Osteoblast (primary cell): Measurements from ENCODE around the gene MNT. TPM values are rescaled to one million over a fixed set of nuclear protein-coding genes. Genes with fewer than 3 reads are reported as not detected.

ENCODE experiments used
- DNase-seq: peaks from one replicate; pipeline ENCODE4 v3.0.0; 2011; ENCODE audit warnings: low spot score, mixed read lengths; ENCODE audit not compliant: insufficient read length; ENCODE audit errors: missing footprints
- H2AFZ ChIP-seq: 2 replicates; pipeline ENCODE4 v1.6.0; 2011; ENCODE audit warnings: mild to moderate bottlenecking, low read length
- H3K27ac ChIP-seq: 2 replicates; pipeline ENCODE4 v1.5.1; 2011; ENCODE audit warnings: mild to moderate bottlenecking, low read depth, low read length, moderate library complexity
- H3K27me3 ChIP-seq: 2 replicates; pipeline ENCODE4 v1.6.0; 2012; ENCODE audit warnings: mild to moderate bottlenecking, control low read depth, inconsistent platforms, low read length, moderate library complexity; ENCODE audit not compliant: insufficient read depth
- H3K36me3 ChIP-seq: 2 replicates; pipeline ENCODE4 v1.5.1; 2011; ENCODE audit warnings: mild to moderate bottlenecking, low read length, control low read depth, moderate library complexity; ENCODE audit not compliant: insufficient read depth
- H3K4me1 ChIP-seq: 2 replicates; pipeline ENCODE4 v1.5.1; 2011; ENCODE audit warnings: mild to moderate bottlenecking, low read length, control low read depth, moderate library complexity; ENCODE audit not compliant: insufficient read depth
- H3K4me2 ChIP-seq: 2 replicates; pipeline ENCODE4 v1.6.0; 2011; ENCODE audit warnings: mild to moderate bottlenecking, low read length; ENCODE audit not compliant: insufficient read depth
- H3K4me3 ChIP-seq: fragments of 200-600 bp; sonication (generic); 3 replicates; pipeline ENCODE4 v1.5.1; 2012; ENCODE audit warnings: mild to moderate bottlenecking, low read length, inconsistent platforms; ENCODE audit not compliant: insufficient read depth
- H3K79me2 ChIP-seq: 2 replicates; pipeline ENCODE4 v1.6.0; 2012; ENCODE audit warnings: mild to moderate bottlenecking, low read length, control low read depth, inconsistent platforms; ENCODE audit not compliant: insufficient read depth
- H3K9me3 ChIP-seq: 2 replicates; pipeline ENCODE4 v1.5.1; 2011; ENCODE audit warnings: low read depth, low read length, control low read depth
- H4K20me1 ChIP-seq: 2 replicates; pipeline ENCODE4 v1.6.0; 2012; ENCODE audit warnings: mild to moderate bottlenecking, low read length, control low read depth; ENCODE audit not compliant: insufficient read depth
- total RNA-seq: library from RNA; depleted of rRNA; stranded (reverse); fragments of >200 nt; gene quantifications from 2 replicates; pipeline ENCODE4 v1.2.3, GENCODE V29; 2012
- TF ChIP-seq, protein P1 (sequence below): IDR thresholded peaks from 2 replicates; pipeline ENCODE4 v1.5.1; 2011; ENCODE audit warnings: mild to moderate bottlenecking, low read depth, low read length, moderate library complexity; ENCODE audit errors: extremely low read depth

Gene MNT
- total RNA-seq, 1 donor, result 12.3 TPM

DNA sequence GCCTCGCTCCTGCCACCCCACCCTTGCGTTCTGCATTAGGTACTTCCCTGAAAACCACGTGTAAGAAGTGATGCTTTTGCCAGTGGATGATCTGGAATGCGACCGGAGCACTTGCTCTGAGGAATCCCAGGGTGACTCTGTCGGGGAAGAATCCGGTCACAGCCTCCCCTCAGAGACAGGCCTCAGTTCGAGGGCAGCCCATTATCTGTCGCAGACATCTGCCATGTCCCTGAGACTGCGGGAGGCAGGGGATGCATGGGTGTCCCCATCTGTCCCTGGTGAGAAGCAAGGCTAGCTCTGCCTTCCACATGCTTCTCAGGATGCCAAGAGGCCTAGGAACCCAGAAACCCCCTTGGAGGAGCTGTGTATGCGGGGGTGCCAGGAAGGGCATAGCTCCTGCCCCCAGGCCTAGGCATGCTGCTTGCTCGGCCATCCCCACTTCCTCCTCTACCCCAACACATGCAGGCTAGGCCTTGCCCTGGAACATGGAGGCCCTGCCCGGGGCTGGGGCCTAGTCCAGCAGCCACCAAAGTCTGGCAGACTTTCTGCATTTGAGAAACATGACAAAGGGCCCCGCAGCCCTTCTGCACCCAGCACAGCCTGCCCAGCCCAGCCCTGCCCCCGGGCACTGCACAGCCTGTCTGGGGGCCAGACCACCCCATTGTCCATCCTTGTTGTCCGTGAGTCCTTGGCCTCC, 20.5 kb downstream of the MNT start:
- no peak overlapping the region for H2AFZ ChIP-seq
- no peak overlapping the region for H3K4me2 ChIP-seq
- H3K4me3 ChIP-seq, result no peak overlapping the region
- DNase-seq, result no peak
- H3K36me3 ChIP-seq, result peaks cover 29% of the 10 kb centered on the region
- H4K20me1 ChIP-seq, result peaks cover 4% of the 10 kb centered on the region
- no peaks in the 10 kb centered on the region for H3K27me3 ChIP-seq
- H3K79me2 ChIP-seq, result no peaks in the 10 kb centered on the region
- no peak overlapping the region for H3K27ac ChIP-seq
- H3K4me1 ChIP-seq, result no peaks in the 10 kb centered on the region
- H3K9me3 ChIP-seq, result no peaks in the 10 kb centered on the region
- TF ChIP-seq, protein P1, sequence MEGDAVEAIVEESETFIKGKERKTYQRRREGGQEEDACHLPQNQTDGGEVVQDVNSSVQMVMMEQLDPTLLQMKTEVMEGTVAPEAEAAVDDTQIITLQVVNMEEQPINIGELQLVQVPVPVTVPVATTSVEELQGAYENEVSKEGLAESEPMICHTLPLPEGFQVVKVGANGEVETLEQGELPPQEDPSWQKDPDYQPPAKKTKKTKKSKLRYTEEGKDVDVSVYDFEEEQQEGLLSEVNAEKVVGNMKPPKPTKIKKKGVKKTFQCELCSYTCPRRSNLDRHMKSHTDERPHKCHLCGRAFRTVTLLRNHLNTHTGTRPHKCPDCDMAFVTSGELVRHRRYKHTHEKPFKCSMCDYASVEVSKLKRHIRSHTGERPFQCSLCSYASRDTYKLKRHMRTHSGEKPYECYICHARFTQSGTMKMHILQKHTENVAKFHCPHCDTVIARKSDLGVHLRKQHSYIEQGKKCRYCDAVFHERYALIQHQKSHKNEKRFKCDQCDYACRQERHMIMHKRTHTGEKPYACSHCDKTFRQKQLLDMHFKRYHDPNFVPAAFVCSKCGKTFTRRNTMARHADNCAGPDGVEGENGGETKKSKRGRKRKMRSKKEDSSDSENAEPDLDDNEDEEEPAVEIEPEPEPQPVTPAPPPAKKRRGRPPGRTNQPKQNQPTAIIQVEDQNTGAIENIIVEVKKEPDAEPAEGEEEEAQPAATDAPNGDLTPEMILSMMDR, result no peak

DNA sequence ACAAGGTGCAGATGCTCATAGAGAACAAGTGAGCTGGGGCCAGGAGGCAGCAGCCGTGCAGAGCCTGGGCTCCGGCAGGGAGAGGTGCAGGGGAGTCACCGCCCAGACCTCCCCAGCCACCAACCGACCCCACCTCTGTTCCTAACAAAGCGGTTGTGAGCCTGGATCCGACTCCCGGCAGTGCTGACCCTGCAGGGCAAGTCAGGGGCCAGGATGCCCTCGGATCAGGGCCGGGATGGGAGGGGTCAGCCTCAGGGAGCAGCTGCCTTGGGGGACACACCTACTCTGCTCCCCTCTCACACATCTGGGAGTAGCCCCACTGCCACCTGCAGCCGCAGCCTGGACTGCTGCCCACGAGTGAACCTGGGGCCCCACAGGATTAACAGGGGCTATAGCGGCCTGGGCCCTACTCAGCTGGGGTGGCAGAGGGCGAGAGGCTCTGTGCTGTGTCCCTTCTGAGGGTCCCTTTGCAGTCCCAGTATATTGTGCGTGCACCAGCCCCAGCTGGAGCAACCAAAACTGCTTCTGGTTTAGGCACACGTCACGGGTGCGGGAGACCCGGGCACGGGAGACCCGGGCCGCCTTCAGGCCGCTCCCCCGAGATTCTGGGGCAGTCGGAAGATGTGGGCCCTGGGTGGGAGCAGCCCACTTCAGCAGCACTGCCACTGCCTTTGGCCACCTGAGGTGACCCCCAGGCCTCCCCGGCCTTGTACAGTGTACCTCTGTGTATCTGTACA, 21.2 kb downstream of the MNT start:
- DNase-seq, result no peak
- H3K27ac ChIP-seq, result no peak overlapping the region

DNA sequence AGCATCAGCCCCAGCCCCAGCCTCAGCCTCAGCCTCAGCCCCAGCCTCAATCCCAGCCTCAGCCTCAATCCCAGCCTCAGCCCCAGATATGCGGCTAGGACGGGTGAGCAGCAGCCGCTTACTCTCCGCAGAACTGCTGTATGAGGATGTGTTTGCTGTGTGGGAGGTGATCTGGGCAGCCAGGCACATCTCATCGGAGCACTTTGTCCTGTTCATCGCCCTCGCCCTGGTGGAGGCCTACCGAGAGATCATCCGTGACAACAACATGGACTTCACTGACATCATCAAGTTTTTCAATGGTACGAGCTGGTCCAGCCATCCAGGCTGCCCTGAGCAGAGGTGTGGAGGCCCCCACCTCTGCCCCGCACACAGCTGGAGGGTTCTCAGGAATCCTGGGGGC, 22.0 kb downstream of the MNT start:
- Histone ChIP-seq H3K4me2 (no peak overlapping the region), H3K27me3 (no peaks in the 10 kb centered on the region), H3K4me3 (no peak overlapping the region), H3K36me3 (peaks cover 31% of the 10 kb centered on the region), H3K4me1 (no peaks in the 10 kb centered on the region), H3K79me2 (no peaks in the 10 kb centered on the region), H3K27ac (no peak overlapping the region), H3K9me3 (no peaks in the 10 kb centered on the region), H2AFZ (no peak overlapping the region), H4K20me1 (peaks cover 4% of the 10 kb centered on the region)
- no peak for DNase-seq
- TF ChIP-seq, protein P1, result no peak

More for the DNA sequence above, 21.2 kb downstream of the MNT start:
- Histone ChIP-seq H3K4me1 (no peaks in the 10 kb centered on the region), H3K36me3 (peaks cover 27% of the 10 kb centered on the region), H3K79me2 (no peaks in the 10 kb centered on the region), H3K9me3 (no peaks in the 10 kb centered on the region), H4K20me1 (peaks cover 4% of the 10 kb centered on the region), H3K27me3 (no peaks in the 10 kb centered on the region), H2AFZ (no peak overlapping the region), H3K4me3 (no peak overlapping the region), H3K4me2 (no peak overlapping the region)
- TF ChIP-seq, protein P1, result no peak

DNA sequence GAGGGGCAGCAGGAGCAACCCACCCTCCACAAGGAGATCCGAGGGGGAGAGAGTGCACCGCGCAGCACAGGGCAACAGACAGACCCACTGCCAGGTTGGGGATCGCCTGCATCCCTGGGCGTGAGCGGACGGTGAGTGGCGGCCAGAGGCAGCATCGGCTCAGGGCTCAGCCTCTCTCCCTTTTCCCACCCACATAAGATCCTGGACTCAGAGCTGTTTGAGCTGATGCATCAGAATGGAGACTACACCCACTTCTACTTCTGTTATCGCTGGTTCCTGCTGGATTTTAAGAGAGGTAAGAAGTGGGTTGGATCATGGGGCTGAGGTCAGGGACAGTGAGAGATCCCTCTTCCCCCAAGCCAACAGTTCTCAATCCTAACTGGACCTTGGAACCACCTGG, 23.2 kb downstream of the MNT start:
- no peaks in the 10 kb centered on the region for H3K4me1 ChIP-seq
- no peak overlapping the region for H3K27ac ChIP-seq
- H3K36me3 ChIP-seq, result peaks cover 34% of the 10 kb centered on the region
- H3K4me3 ChIP-seq, result no peak overlapping the region
- H3K4me2 ChIP-seq, result no peak overlapping the region
- H4K20me1 ChIP-seq, result peaks cover 4% of the 10 kb centered on the region
- TF ChIP-seq, protein P1, result no peak
- no peaks in the 10 kb centered on the region for H3K9me3 ChIP-seq
- H3K79me2 ChIP-seq, result no peaks in the 10 kb centered on the region
- no peak for DNase-seq
- H3K27me3 ChIP-seq, result no peaks in the 10 kb centered on the region
- H2AFZ ChIP-seq, result no peak overlapping the region
